SK-N-MC (cell line): Measurements from ENCODE around the gene NABP1.

Experiments
- EZH2 ChIP-seq: fragments of 200-600 bp; sonication (generic); IDR thresholded peaks from one replicate; pipeline ENCODE4 v1.6.1; 2017; ENCODE audit warnings: antibody characterized with exemption
- FOXP2 ChIP-seq: optimal IDR thresholded peaks from 2 replicates; pipeline ENCODE3; 2011; ENCODE audit warnings: mild to moderate bottlenecking, moderate library complexity; ENCODE audit not compliant: insufficient read depth; ENCODE audit errors: extremely low read length, control extremely low read depth
- POLR2AphosphoS5 ChIP-seq: IDR thresholded peaks from 2 replicates; pipeline ENCODE4 v1.6.1; 2012; ENCODE audit warnings: mild to moderate bottlenecking, low read depth, low read length, borderline replicate concordance

GRCh38 chr2:191710411-191710900, 32.5 kb downstream of the NABP1 start:
- TF ChIP-seq EZH2 (no peak), POLR2AphosphoS5 (no peak), FOXP2 (no peak)
